Measurements from ENCODE around the gene SFN. TPM values are rescaled to one million over a fixed set of nuclear protein-coding genes. Genes with fewer than 3 reads are reported as not detected.

The SFN gene
- total RNA-seq, 1 experiment from 2014 or later: 245 TPM

GRCh38 chr1:26856604-26857469 is 6.1 kb upstream of the SFN start:
- ChIA-PET CTCF (no interaction called here), RAD21 (ENCODE audit: low non-redundant PET in 1 of 2, low total read pairs in 2 of 2, uncharacterized antibody in 2 of 2, unreplicated experiment in 2 of 2) (no interaction called here), POLR2A (no interaction called here)
- H3K9ac ChIP-seq (ENCODE audit: low read length): 0 out of 2 replicates have a peak overlapping the region, but pooled peaks have one; percentile 10
- no peak overlapping the region for H2AFZ ChIP-seq (ENCODE audit: low read depth, low read length, poor library complexity, severe bottlenecking)
- H3K36me3 ChIP-seq (ENCODE audit: control insufficient read depth in 1 of 2, insufficient read depth in 2 of 2, low read length in 2 of 2): peaks cover 2 to 22% of the 10 kb centered on the region in 2 experiments; a peak in 2 of 4 replicates
- intact Hi-C loops (cut with micrococcal nuclease): no loop called here
- H3K27me3 ChIP-seq (ENCODE audit: insufficient read depth, low read length): no peaks in the 10 kb centered on the region
- no peak overlapping the region for H3K27ac ChIP-seq (ENCODE audit: low read depth, low read length)
- H3K9me3 ChIP-seq (ENCODE audit: control insufficient read depth in 1 of 2, insufficient read depth in 1 of 2, low read depth in 1 of 2, low read length in 2 of 2): no peaks in the 10 kb centered on the region
- H3K4me2 ChIP-seq (ENCODE audit: low read length): no peak overlapping the region
- peaks cover 37 to 86% of the 10 kb centered on the region in 2 experiments for H3K4me1 ChIP-seq (ENCODE audit: control insufficient read depth in 1 of 2, insufficient read depth in 2 of 2, low read length in 2 of 2)
- TF ChIP-seq REST (IDR thresholded peaks at IDR 0.05; ENCODE audit: low read depth): no peak
- no peak for TF ChIP-seq EZH2 (IDR thresholded peaks at IDR 0.05)
- no peak for TF ChIP-seq YY1 (IDR thresholded peaks at IDR 0.05; ENCODE audit: extremely low read depth, insufficient replicate concordance, low read depth, low read length)
- TF ChIP-seq ZBTB33 (IDR thresholded peaks at IDR 0.05; ENCODE audit: extremely low read depth, insufficient replicate concordance, low read length): no peak
- no peak for TF ChIP-seq RAD21 (IDR thresholded peaks at IDR 0.05; ENCODE audit: low read depth)
- no peak for TF ChIP-seq CBX3 (IDR thresholded peaks at IDR 0.05; ENCODE audit: low read depth)
- no peak for TF ChIP-seq TCF7L2 (IDR thresholded peaks at IDR 0.05; ENCODE audit: borderline replicate concordance, extremely low read depth, insufficient read depth, insufficient read length)
- no peak for TF ChIP-seq ATF3 (IDR thresholded peaks at IDR 0.05)
- no peak for TF ChIP-seq ELF1 (IDR thresholded peaks at IDR 0.05; ENCODE audit: borderline replicate concordance, low read depth)
- no peak for TF ChIP-seq JUND (IDR thresholded peaks at IDR 0.05)
- no peak for TF ChIP-seq MAX (IDR thresholded peaks at IDR 0.05)
- TF ChIP-seq ZFX (IDR thresholded peaks at IDR 0.05): no peak
- TF ChIP-seq EGR1 (IDR thresholded peaks at IDR 0.05; ENCODE audit: low read depth): no peak
- TF ChIP-seq SP1 (IDR thresholded peaks at IDR 0.05; ENCODE audit: low read depth): no peak
- H3K4me3 ChIP-seq (replicated peaks in 1 of 2; ENCODE audit: low read depth in 1 of 2, low read length in 2 of 2): no peak overlapping the region
- BruUV-seq (replicated peaks): no TSS peak
- no peaks in the 10 kb centered on the region for H4K20me1 ChIP-seq (ENCODE audit: insufficient read depth)
- no peaks in the 10 kb centered on the region for H3K79me2 ChIP-seq (ENCODE audit: insufficient read depth, low read length)
- DNase-seq (ENCODE audit: low read depth, low spot score): no peak
- H3K9me2 ChIP-seq (ENCODE audit: insufficient read depth): no peaks in the 10 kb centered on the region
- no peak for ATAC-seq
